ENCODE results near the gene DHX57. TPM values are rescaled to one million over a fixed set of nuclear protein-coding genes. Genes with fewer than 3 reads are reported as not detected.

The DHX57 gene
- total RNA-seq, 1 experiment from 2014 or later = 27.5 TPM

DNA sequence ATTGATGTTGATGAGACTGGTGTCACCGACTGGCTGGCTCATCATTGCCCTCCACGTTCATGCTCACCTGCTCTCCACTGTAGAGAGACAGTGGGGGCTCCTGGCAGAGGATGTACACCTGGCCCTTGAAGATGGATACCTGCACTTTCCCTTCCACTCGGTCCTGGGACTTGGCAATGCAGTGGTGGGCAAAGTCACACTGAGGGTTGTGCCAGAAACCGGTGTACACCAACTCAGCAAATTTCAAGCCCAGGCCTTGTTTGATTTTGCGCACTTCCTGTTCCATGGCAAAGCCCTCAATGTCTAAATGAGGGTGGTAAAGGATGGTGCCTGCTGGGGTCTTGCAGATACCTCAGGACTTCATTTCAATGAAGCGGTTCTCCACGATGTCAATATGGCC lies 65.2 kb downstream of the DHX57 start:
- Histone ChIP-seq H3K9me3 (ENCODE audit: control insufficient read depth, low read depth, low read length) (no peaks in the 10 kb centered on the region), H3K79me1 (ENCODE audit: insufficient read depth, low read depth, low read length, poor library complexity, severe bottlenecking) (no peaks in the 10 kb centered on the region), H3K14ac (ENCODE audit: insufficient read depth, low read length) (no peak overlapping the region), H3K23ac (ENCODE audit: insufficient read length, low read depth, low read length) (no peak overlapping the region), H3K27ac (ENCODE audit: insufficient read length, low read depth, low read length) (no peak overlapping the region), H4K5ac (ENCODE audit: insufficient read length, low read depth, low read length) (no peak overlapping the region), H3K23me2 (ENCODE audit: insufficient read length, low read depth, low read length, poor library complexity, severe bottlenecking) (no peaks in the 10 kb centered on the region), H4K20me1 (ENCODE audit: control insufficient read depth, insufficient read depth, insufficient read length) (no peaks in the 10 kb centered on the region), H2BK5ac (ENCODE audit: insufficient read length, low read length) (no peak overlapping the region), H2BK120ac (ENCODE audit: low read depth, low read length, poor library complexity, severe bottlenecking) (no peak overlapping the region), H3K18ac (ENCODE audit: insufficient read length, low read depth, low read length) (no peak overlapping the region), H2BK15ac (ENCODE audit: low read depth, low read length) (no peak overlapping the region), H3K79me2 (ENCODE audit: insufficient read depth, low read length) (no peaks in the 10 kb centered on the region), H3K4me2 (ENCODE audit: insufficient read depth, insufficient read length, low read length) (no peak overlapping the region), H3K4ac (ENCODE audit: low read depth, low read length) (no peak overlapping the region), H3K27me3 (ENCODE audit: insufficient read depth, low read length) (no peaks in the 10 kb centered on the region), H2BK20ac (ENCODE audit: low read depth, low read length, poor library complexity, severe bottlenecking) (no peak overlapping the region), H2AFZ (ENCODE audit: low read length) (no peak overlapping the region), H3K4me1 (ENCODE audit: insufficient read depth, low read length) (no peaks in the 10 kb centered on the region; the same call in 1 of the 2 replicates), H2BK12ac (ENCODE audit: insufficient read length, low read depth, low read length) (no peak overlapping the region), H3K56ac (ENCODE audit: insufficient read length, low read depth, low read length) (no peak overlapping the region), H4K91ac (ENCODE audit: insufficient read length, low read depth, low read length) (no peak overlapping the region), H3K9ac (ENCODE audit: extremely low read depth, insufficient read length, low read length) (no peak overlapping the region), H2AK5ac (ENCODE audit: insufficient read length, low read length) (no peak overlapping the region), H3T11ph (ENCODE audit: low read length) (no peak overlapping the region), H4K8ac (replicated peaks; ENCODE audit: insufficient read length, low read depth, low read length) (no peak overlapping the region)
- Mint-ChIP-seq H3K4me3 (no peak overlapping the region), H3K36me3 (ENCODE audit: insufficient read depth in 1 of 3, low read depth in 3 of 3) (peaks cover 22 to 46% (median 27%) of the 10 kb centered on the region in 3 experiments; a peak in 6 of 7 replicates), H3K4me1 (no peaks in the 10 kb centered on the region), H3K27ac (no peak overlapping the region), H3K27me3 (ENCODE audit: low read depth) (no peaks in the 10 kb centered on the region), H3K9me3 (no peaks in the 10 kb centered on the region)
- no CpG with 5 or more reads among the region's 7 CpGs for WGBS (ENCODE audit: extremely low coverage, insufficient read length, low lambda C conversion rate)
- DNase-seq = no peak
- TF ChIP-seq, protein P1, sequence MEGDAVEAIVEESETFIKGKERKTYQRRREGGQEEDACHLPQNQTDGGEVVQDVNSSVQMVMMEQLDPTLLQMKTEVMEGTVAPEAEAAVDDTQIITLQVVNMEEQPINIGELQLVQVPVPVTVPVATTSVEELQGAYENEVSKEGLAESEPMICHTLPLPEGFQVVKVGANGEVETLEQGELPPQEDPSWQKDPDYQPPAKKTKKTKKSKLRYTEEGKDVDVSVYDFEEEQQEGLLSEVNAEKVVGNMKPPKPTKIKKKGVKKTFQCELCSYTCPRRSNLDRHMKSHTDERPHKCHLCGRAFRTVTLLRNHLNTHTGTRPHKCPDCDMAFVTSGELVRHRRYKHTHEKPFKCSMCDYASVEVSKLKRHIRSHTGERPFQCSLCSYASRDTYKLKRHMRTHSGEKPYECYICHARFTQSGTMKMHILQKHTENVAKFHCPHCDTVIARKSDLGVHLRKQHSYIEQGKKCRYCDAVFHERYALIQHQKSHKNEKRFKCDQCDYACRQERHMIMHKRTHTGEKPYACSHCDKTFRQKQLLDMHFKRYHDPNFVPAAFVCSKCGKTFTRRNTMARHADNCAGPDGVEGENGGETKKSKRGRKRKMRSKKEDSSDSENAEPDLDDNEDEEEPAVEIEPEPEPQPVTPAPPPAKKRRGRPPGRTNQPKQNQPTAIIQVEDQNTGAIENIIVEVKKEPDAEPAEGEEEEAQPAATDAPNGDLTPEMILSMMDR (conservative IDR thresholded peaks at IDR 0.05) = no peak

Data from H9 (cell line).